Trophoblast cell (in vitro differentiated cells and primary cell): ENCODE data around the gene APOBEC3B.

Experiments used
- DNase-seq, 2 donors: peaks; one replicate each; pipeline ENCODE4 v3.0.0-alpha.2; 2016
- H2AFZ ChIP-seq: 2 replicates; pipeline ENCODE4 v1.6.1; 2013; ENCODE audit warnings: low read length, moderate library complexity, mild to moderate bottlenecking; ENCODE audit not compliant: insufficient read depth, poor library complexity
- H2AK5ac ChIP-seq: 2 replicates; pipeline ENCODE4 v1.6.1; 2013; ENCODE audit warnings: mild to moderate bottlenecking, low read length
- H2BK120ac ChIP-seq: 2 replicates; pipeline ENCODE4 v1.6.1; 2013; ENCODE audit warnings: low read length, mild to moderate bottlenecking, moderate library complexity; ENCODE audit not compliant: insufficient read depth, poor library complexity
- H2BK12ac ChIP-seq: 2 replicates; pipeline ENCODE4 v1.6.1; 2013; ENCODE audit warnings: mild to moderate bottlenecking, low read length, moderate library complexity
- H2BK5ac ChIP-seq: 2 replicates; pipeline ENCODE4 v1.6.1; 2013; ENCODE audit warnings: low read length, low read depth, moderate library complexity, mild to moderate bottlenecking; ENCODE audit not compliant: poor library complexity
- H3K14ac ChIP-seq: 2 replicates; pipeline ENCODE4 v1.6.1; 2013; ENCODE audit warnings: mild to moderate bottlenecking, low read length
- H3K18ac ChIP-seq: 2 replicates; pipeline ENCODE4 v1.6.1; 2013; ENCODE audit warnings: mild to moderate bottlenecking, low read length
- H3K23ac ChIP-seq: 2 replicates; pipeline ENCODE4 v1.6.1; 2013; ENCODE audit warnings: low read length
- H3K27ac ChIP-seq: 2 replicates; pipeline ENCODE4 v1.5.1; 2013; ENCODE audit warnings: low read depth, mild to moderate bottlenecking, inconsistent platforms, low read length, moderate library complexity
- H3K27me3 ChIP-seq: 2 replicates; pipeline ENCODE4 v1.6.1; 2013; ENCODE audit warnings: inconsistent platforms, mild to moderate bottlenecking, low read length, moderate library complexity; ENCODE audit not compliant: insufficient read depth
- H3K36me3 ChIP-seq, 2 experiments: 1 replicate in 1 of 2; 2 replicates in 1 of 2; pipeline ENCODE4 v1.6.1; 2013; ENCODE audit warnings: low read length in 2 of 2, mild to moderate bottlenecking in 2 of 2, moderate library complexity in 1 of 2; ENCODE audit not compliant: insufficient read depth in 2 of 2, control insufficient read depth in 1 of 2
- H3K4ac ChIP-seq: 2 replicates; pipeline ENCODE4 v1.6.1; 2013; ENCODE audit warnings: low read depth, mild to moderate bottlenecking, low read length, moderate library complexity
- H3K4me1 ChIP-seq, 2 experiments: 1 replicate in 1 of 2; 2 replicates in 1 of 2; pipeline ENCODE4 v1.6.1; 2013; ENCODE audit warnings: low read length in 2 of 2, mild to moderate bottlenecking in 2 of 2, moderate library complexity in 1 of 2; ENCODE audit not compliant: insufficient read depth in 2 of 2, control insufficient read depth in 1 of 2
- H3K4me2 ChIP-seq: 2 replicates; pipeline ENCODE4 v1.6.1; 2013; ENCODE audit warnings: inconsistent platforms, mild to moderate bottlenecking, low read length, moderate library complexity
- H3K4me3 ChIP-seq: 2 replicates; pipeline ENCODE4 v1.5.1; 2013; ENCODE audit warnings: mild to moderate bottlenecking, low read depth, low read length, inconsistent platforms
- H3K79me1 ChIP-seq: one replicate; pipeline ENCODE4 v1.6.1; 2013; ENCODE audit warnings: low read length
- H3K79me2 ChIP-seq: 2 replicates; pipeline ENCODE4 v1.6.1; 2013; ENCODE audit warnings: low read length, mild to moderate bottlenecking; ENCODE audit not compliant: control insufficient read depth, insufficient read depth, poor library complexity
- H3K9ac ChIP-seq: 2 replicates; pipeline ENCODE4 v1.6.1; 2013; ENCODE audit warnings: mild to moderate bottlenecking, low read length
- H3K9me3 ChIP-seq: 2 replicates; pipeline ENCODE4 v1.6.1; 2013; ENCODE audit warnings: low read depth, mild to moderate bottlenecking, control low read depth, inconsistent platforms, low read length; ENCODE audit not compliant: insufficient read depth
- H4K12ac ChIP-seq: 2 replicates; pipeline ENCODE4 v1.6.1; 2013; ENCODE audit warnings: low read depth, mild to moderate bottlenecking, low read length, moderate library complexity
- H4K8ac ChIP-seq: 2 replicates; pipeline ENCODE4 v1.6.1; 2013; ENCODE audit warnings: low read depth, mild to moderate bottlenecking, low read length, moderate library complexity
- H4K91ac ChIP-seq: one replicate; pipeline ENCODE4 v1.6.1; 2013; ENCODE audit warnings: low read depth, mild to moderate bottlenecking, low read length, moderate library complexity
- WGBS: extraction: QIAGEN DNeasy Blood & Tissue Kit; methylation state at CpG from one replicate; pipeline ENCODE4 v1.1.7; 2013; ENCODE audit warnings: missing lambda C conversion rate; ENCODE audit not compliant: insufficient read length, insufficient coverage; ENCODE audit errors: extremely low coverage; 5-methylcytosine and 5-hydroxymethylcytosine counted together

APOBEC3B gene

GRCh38 chr22:38971791-38972190 is 10.4 kb upstream of the APOBEC3B start:
- DNase-seq: no peak
- H3K27ac ChIP-seq: no peak overlapping the region

DNA sequence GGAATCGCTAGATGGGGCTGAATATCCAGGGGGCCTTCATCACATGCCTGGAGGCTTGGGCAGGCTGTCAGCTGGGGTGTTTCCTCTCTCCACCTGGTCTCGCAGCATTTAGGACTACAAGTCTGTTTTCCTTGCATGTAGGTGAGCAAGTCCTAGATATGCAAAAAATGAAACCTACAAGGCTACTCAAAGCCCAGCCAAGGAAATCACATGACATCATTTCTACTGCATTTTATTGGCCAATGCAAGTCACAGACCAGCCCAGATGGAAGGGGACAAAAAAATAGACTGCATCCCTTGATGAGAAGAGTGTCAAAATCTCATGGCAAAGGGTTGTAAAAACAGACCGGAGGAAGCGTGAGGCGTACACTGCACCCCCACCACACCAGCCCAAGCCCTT is 9.6 kb upstream of the APOBEC3B start:
- Histone ChIP-seq H3K27me3 (no peaks in the 10 kb centered on the region), H2AFZ (no peak overlapping the region), H3K14ac (no peak overlapping the region), H2BK12ac (no peak overlapping the region), H2AK5ac (no peak overlapping the region), H3K18ac (no peak overlapping the region), H4K12ac (no peak overlapping the region), H4K8ac (no peak overlapping the region), H3K9me3 (peaks cover 3% of the 10 kb centered on the region), H2BK120ac (no peak overlapping the region), H2BK5ac (no peak overlapping the region), H3K4me2 (no peak overlapping the region), H3K4me3 (no peak overlapping the region), H3K4ac (no peak overlapping the region), H3K27ac (no peak overlapping the region), H3K23ac (no peak overlapping the region), H3K79me2 (no peaks in the 10 kb centered on the region), H3K36me3 (no peaks in the 10 kb centered on the region), H3K9ac (no peak overlapping the region), H3K4me1 (no peaks in the 10 kb centered on the region), H4K91ac (no peak overlapping the region), H3K79me1 (no peaks in the 10 kb centered on the region)
- no CpG with 5 or more reads among the region's 5 CpGs for WGBS
- DNase-seq: peak in 1 of 2 donors; percentile 16

More at GRCh38 chr22:38971791-38972190, 10.4 kb upstream of the APOBEC3B start:
- Histone ChIP-seq H3K79me2 (no peaks in the 10 kb centered on the region), H3K9ac (no peak overlapping the region), H3K9me3 (peaks cover 3% of the 10 kb centered on the region), H3K14ac (no peak overlapping the region), H2BK12ac (no peak overlapping the region), H3K23ac (no peak overlapping the region), H3K4me1 (no peaks in the 10 kb centered on the region), H2AK5ac (no peak overlapping the region), H4K12ac (no peak overlapping the region), H2AFZ (no peak overlapping the region), H4K8ac (no peak overlapping the region), H2BK120ac (no peak overlapping the region), H3K4me3 (no peak overlapping the region), H3K18ac (no peak overlapping the region), H4K91ac (no peak overlapping the region), H3K4ac (no peak overlapping the region), H3K79me1 (no peaks in the 10 kb centered on the region), H3K27me3 (no peaks in the 10 kb centered on the region), H3K4me2 (no peak overlapping the region), H3K36me3 (no peaks in the 10 kb centered on the region), H2BK5ac (no peak overlapping the region)
- WGBS: no CpG with 5 or more reads among the region's 3 CpGs

- Histone ChIP-seq H2AFZ (no peak overlapping the region), H3K9me3 (peaks cover 3% of the 10 kb centered on the region), H3K9ac (no peak overlapping the region), H2AK5ac (no peak overlapping the region), H4K91ac (no peak overlapping the region), H3K27ac (no peak overlapping the region), H3K36me3 (no peaks in the 10 kb centered on the region), H4K12ac (no peak overlapping the region), H4K8ac (no peak overlapping the region), H3K4ac (no peak overlapping the region), H2BK12ac (no peak overlapping the region), H3K27me3 (no peaks in the 10 kb centered on the region), H3K79me2 (no peaks in the 10 kb centered on the region), H3K4me1 (no peaks in the 10 kb centered on the region), H2BK120ac (no peak overlapping the region), H3K4me3 (no peak overlapping the region), H3K18ac (no peak overlapping the region), H3K14ac (no peak overlapping the region), H3K4me2 (no peak overlapping the region), H3K79me1 (no peaks in the 10 kb centered on the region), H3K23ac (no peak overlapping the region), H2BK5ac (no peak overlapping the region)
- no CpG with 5 or more reads among the region's 15 CpGs for WGBS
- peak; percentile 26 to 74 for DNase-seq
Measured at GRCh38 chr22:38973289-38974169, 8.6 kb upstream of the APOBEC3B start.

DNA sequence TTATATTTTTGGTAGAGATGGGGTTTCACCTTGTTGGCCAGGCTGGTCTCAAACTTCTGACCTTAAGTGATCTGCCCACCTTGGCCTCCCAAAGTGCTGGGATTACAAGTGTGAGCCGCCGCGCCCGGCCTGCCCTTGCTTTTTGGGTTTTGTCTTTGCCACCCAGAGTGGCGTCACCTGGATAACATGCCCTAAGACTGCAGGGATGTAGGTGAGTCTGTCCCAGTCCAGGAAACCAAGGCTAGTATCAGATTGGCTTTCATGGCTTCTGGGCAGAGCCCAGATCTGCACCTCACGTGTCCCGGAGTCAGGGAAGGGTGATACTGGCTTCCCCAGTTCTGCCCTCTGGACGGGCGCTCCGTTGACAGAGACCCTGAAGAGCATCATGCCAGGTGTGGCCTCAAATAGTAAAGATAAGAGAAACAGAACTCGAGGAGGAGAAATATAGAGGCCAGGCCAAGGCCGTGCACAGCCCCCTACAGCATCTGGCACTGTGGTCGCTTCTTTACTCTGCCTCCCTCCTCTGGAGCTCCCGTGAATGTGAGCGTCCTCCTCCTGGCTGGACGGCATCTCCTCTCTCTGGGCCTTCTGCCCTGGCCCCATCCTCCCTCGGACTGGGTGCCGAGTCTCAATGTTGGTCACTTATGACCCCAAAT is 7.8 kb upstream of the APOBEC3B start:
- Histone ChIP-seq H3K27me3 (no peaks in the 10 kb centered on the region), H2BK12ac (no peak overlapping the region), H4K91ac (no peak overlapping the region), H2BK5ac (no peak overlapping the region), H3K79me1 (no peaks in the 10 kb centered on the region), H4K12ac (no peak overlapping the region), H3K4me3 (no peak overlapping the region), H2AFZ (no peak overlapping the region), H3K4ac (no peak overlapping the region), H3K9me3 (peaks cover 3% of the 10 kb centered on the region), H4K8ac (no peak overlapping the region), H3K4me2 (no peak overlapping the region), H3K79me2 (no peaks in the 10 kb centered on the region), H3K27ac (no peak overlapping the region), H3K18ac (no peak overlapping the region), H3K23ac (no peak overlapping the region), H2AK5ac (no peak overlapping the region), H2BK120ac (no peak overlapping the region), H3K9ac (no peak overlapping the region), H3K36me3 (no peaks in the 10 kb centered on the region), H3K14ac (no peak overlapping the region), H3K4me1 (no peaks in the 10 kb centered on the region)
- no CpG with 5 or more reads among the region's 18 CpGs for WGBS
- no peak for DNase-seq
